Caco-2 (cell line): ENCODE results near the gene EML3. TPM values are rescaled to one million over a fixed set of nuclear protein-coding genes. Genes with fewer than 3 reads are reported as not detected.

Experiments used
- BruUV-seq: library from RNA; stranded (reverse); fragments of 400-500 nt; replicated peaks from 2 replicates; lab custom pipeline; 2021; lab: Mats Ljungman, UMichigan
- CTCF ChIA-PET: fragments of 300-600 bp; sonication (Branson Sonifier 250); formaldehyde crosslinking; loops from one replicate; lab custom pipeline; 2022; ENCODE audit warnings: antibody characterized with exemption; lab: Charles Lee
- POLR2A ChIA-PET: fragments of 300-600 bp; sonication (Branson Sonifier 250); formaldehyde crosslinking; loops from one replicate; lab custom pipeline; 2022; ENCODE audit warnings: antibody characterized with exemption; lab: Charles Lee
- DNase-seq, 2 experiments: peaks; one replicate each; pipeline versions ENCODE4 v3.0.0 to v3.0.0-alpha.2; 2020 to 2022
- H3K27me3 ChIP-seq: replicated peaks from 2 replicates; pipeline ENCODE4 v1.6.0; 2011; ENCODE audit warnings: low read length; ENCODE audit not compliant: control insufficient read depth, insufficient read depth
- H3K36me3 ChIP-seq: 2 replicates; pipeline ENCODE4 v1.5.1; 2011; ENCODE audit warnings: low read length; ENCODE audit not compliant: control insufficient read depth, insufficient read depth
- H3K4me1 ChIP-seq: fragments of 250-450 bp; sonication (Bioruptor Pico); 2 replicates; pipeline ENCODE4 v1.5.1; 2020; ENCODE audit warnings: mild to moderate bottlenecking
- H3K4me3 ChIP-seq: 2 replicates; pipeline ENCODE4 v1.5.1; 2011; ENCODE audit warnings: low read depth, mild to moderate bottlenecking, control low read depth, low read length
- H3K9me3 ChIP-seq: fragments of 250-450 bp; sonication (Bioruptor Pico); 2 replicates; pipeline ENCODE4 v1.5.1; 2020; ENCODE audit warnings: mild to moderate bottlenecking, moderate library complexity
- H3K27ac Mint-ChIP-seq: one replicate; pipeline ENCODE4 v1.8.0; 2022; ENCODE audit warnings: mixed read lengths; ENCODE audit not compliant: unreplicated experiment
- H3K27me3 Mint-ChIP-seq: one replicate; pipeline ENCODE4 v1.8.0; 2022; ENCODE audit warnings: mixed read lengths; ENCODE audit not compliant: insufficient read depth, unreplicated experiment
- H3K36me3 Mint-ChIP-seq: one replicate; pipeline ENCODE4 v1.8.0; 2022; ENCODE audit warnings: mild to moderate bottlenecking, mixed read lengths; ENCODE audit not compliant: insufficient read depth, unreplicated experiment
- H3K4me1 Mint-ChIP-seq: one replicate; pipeline ENCODE4 v1.8.0; 2022; ENCODE audit warnings: low read depth, mixed read lengths; ENCODE audit not compliant: unreplicated experiment
- H3K4me3 Mint-ChIP-seq: one replicate; pipeline ENCODE4 v1.8.0; 2022; ENCODE audit warnings: mild to moderate bottlenecking, moderate library complexity, mixed read lengths; ENCODE audit not compliant: unreplicated experiment
- H3K9me3 Mint-ChIP-seq: one replicate; pipeline ENCODE4 v1.8.0; 2022; ENCODE audit warnings: mixed read lengths; ENCODE audit not compliant: unreplicated experiment
- intact Hi-C: fragments of 100-400 bp; cut with micrococcal nuclease; formaldehyde crosslinking; loops from one replicate; pipeline ENCODE4 v1.10.0; 2022; ENCODE audit not compliant: unreplicated experiment
- total RNA-seq: library from RNA; stranded (reverse); gene quantifications from 2 replicates; pipeline ENCODE4 v1.2.3, GENCODE V29; 2022
- TF ChIP-seq, protein P1 (sequence below), 2 experiments: fragments of 200-600 bp in 1 of 2; IDR thresholded peaks; 1 replicate in 1 of 2; 2 replicates in 1 of 2; pipeline versions ENCODE4 v1.5.1 to v1.8.0; 2011 to 2022; ENCODE audit warnings: antibody characterized with exemption in 1 of 2, control low read depth in 1 of 2, inconsistent platforms in 1 of 2, low read depth in 1 of 2, low read length in 1 of 2, mild to moderate bottlenecking in 1 of 2, moderate library complexity in 1 of 2; ENCODE audit not compliant: insufficient read depth in 1 of 2, severe bottlenecking in 1 of 2, unreplicated experiment in 1 of 2

Gene EML3
- total RNA-seq, 1 experiment from 2014 or later = 61.2 TPM

DNA sequence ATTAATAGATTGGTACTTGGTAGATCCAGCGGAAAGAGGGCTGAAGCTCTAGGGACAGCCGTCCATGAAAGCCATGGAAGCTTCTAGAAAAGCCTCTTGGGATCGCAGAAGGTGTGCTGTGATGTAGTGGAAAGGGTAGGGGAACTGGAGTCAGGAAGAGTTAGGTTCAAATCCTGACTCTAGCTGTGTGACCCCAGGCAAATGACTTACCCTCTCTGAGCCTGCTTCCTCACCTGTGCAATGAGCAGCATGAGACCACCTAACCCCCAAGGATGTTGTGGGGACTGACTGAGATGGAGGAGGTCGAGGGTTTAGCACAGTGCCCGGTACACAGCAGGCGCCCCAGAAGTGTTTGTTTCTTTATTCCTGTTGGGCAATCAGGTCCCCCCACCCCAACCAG is 2.2 kb downstream of the EML3 start:
- no peak for DNase-seq
- peak overlapping the region; percentile 97 for H3K4me3 Mint-ChIP-seq
- Histone ChIP-seq H3K27me3 (no peaks in the 10 kb centered on the region), H3K4me3 (no peak overlapping the region), H3K9me3 (no peaks in the 10 kb centered on the region), H3K4me1 (peaks cover 37% of the 10 kb centered on the region), H3K36me3 (0 out of 2 replicates have a peak, but pooled peaks cover 3% of the 10 kb centered on the region)
- intact Hi-C loops = loop anchor here (5.0 kb wide), 1 partner anchor 37 kb away; the partner anchor contains the start of gene GANAB
- no peaks in the 10 kb centered on the region for H3K27me3 Mint-ChIP-seq
- CTCF ChIA-PET = interaction anchor here (1.7 to 2.1 kb wide), 2 partner anchors 11 to 57 kb away, joined by 6 to 17 read pairs; partner anchors contain the start of gene B3GAT3
- H3K27ac Mint-ChIP-seq = peak overlapping the region; percentile 19
- BruUV-seq = TSS peak; percentile 13
- POLR2A ChIA-PET = no interaction called here
- H3K4me1 Mint-ChIP-seq = peaks cover 44% of the 10 kb centered on the region
- no peaks in the 10 kb centered on the region for H3K9me3 Mint-ChIP-seq
- TF ChIP-seq, protein P1, sequence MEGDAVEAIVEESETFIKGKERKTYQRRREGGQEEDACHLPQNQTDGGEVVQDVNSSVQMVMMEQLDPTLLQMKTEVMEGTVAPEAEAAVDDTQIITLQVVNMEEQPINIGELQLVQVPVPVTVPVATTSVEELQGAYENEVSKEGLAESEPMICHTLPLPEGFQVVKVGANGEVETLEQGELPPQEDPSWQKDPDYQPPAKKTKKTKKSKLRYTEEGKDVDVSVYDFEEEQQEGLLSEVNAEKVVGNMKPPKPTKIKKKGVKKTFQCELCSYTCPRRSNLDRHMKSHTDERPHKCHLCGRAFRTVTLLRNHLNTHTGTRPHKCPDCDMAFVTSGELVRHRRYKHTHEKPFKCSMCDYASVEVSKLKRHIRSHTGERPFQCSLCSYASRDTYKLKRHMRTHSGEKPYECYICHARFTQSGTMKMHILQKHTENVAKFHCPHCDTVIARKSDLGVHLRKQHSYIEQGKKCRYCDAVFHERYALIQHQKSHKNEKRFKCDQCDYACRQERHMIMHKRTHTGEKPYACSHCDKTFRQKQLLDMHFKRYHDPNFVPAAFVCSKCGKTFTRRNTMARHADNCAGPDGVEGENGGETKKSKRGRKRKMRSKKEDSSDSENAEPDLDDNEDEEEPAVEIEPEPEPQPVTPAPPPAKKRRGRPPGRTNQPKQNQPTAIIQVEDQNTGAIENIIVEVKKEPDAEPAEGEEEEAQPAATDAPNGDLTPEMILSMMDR (IDR thresholded peaks at IDR 0.05; ENCODE audit: insufficient read depth in 1 of 2, low read depth in 1 of 2, low read length in 1 of 2, severe bottlenecking in 1 of 2, unreplicated experiment in 1 of 2) = no peak
- H3K36me3 Mint-ChIP-seq = peaks cover 47% of the 10 kb centered on the region

DNA sequence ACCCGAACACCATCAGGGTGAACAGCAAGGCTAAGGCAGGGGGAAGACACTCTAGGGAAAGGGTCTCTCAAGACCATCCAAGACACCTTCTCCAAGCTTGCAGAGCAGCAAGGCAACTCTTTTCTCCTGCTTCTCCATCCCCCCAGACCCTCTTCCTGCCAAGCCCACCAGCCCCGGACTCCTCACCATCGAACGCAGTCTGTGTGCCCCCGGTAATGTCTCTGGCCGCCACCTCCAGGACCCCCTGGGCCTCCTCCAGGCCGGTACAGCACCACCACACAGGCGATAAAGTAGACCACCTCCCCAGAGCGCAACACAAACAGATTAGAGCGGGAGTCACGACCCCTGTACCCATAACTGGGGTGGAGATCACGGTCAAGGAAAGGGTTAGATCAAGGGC is 3.8 kb downstream of the EML3 start:
- Mint-ChIP-seq H3K4me1 (peaks cover 46% of the 10 kb centered on the region), H3K27ac (no peak overlapping the region), H3K36me3 (peaks cover 43% of the 10 kb centered on the region), H3K9me3 (no peaks in the 10 kb centered on the region), H3K27me3 (no peaks in the 10 kb centered on the region), H3K4me3 (no peak overlapping the region)
- H3K36me3 ChIP-seq = 0 out of 2 replicates have a peak, but pooled peaks cover 3% of the 10 kb centered on the region
- ChIA-PET POLR2A (no interaction called here), CTCF (no interaction called here)
- DNase-seq = no peak
- no peak overlapping the region for H3K4me3 ChIP-seq
- no peaks in the 10 kb centered on the region for H3K9me3 ChIP-seq
- BruUV-seq = no TSS peak
- intact Hi-C loops = no loop called here
- no peaks in the 10 kb centered on the region for H3K27me3 ChIP-seq
- H3K4me1 ChIP-seq = peaks cover 27% of the 10 kb centered on the region
- TF ChIP-seq, protein P1 (IDR thresholded peaks at IDR 0.05; ENCODE audit: insufficient read depth in 1 of 2, low read depth in 1 of 2, low read length in 1 of 2, severe bottlenecking in 1 of 2, unreplicated experiment in 1 of 2) = no peak

DNA sequence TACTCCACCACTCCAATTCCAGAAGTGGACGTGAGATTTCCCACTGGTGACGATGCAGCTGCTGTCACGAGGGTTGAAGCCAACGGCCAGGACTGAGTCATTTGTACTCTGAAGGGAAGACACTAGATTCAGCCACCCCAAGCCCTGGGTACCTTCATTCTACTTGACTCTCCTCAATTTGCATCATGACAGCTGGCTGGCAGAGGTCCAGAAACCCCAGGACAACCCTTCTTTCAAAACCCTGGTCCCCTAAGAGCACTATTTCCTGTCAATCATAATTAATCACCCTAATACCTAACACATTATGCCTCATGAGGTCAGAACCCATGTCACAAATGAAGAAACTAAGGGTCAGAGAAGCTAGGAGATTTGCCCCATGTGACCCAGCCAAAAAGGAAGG is 4.9 kb downstream of the EML3 start:
- H3K36me3 Mint-ChIP-seq = peaks cover 47% of the 10 kb centered on the region
- H3K4me1 Mint-ChIP-seq = peaks cover 53% of the 10 kb centered on the region
- H3K27ac Mint-ChIP-seq = peak overlapping the region; percentile 56
- BruUV-seq = no TSS peak
- H3K4me1 ChIP-seq = peaks cover 34% of the 10 kb centered on the region
- H3K9me3 Mint-ChIP-seq = no peaks in the 10 kb centered on the region
- intact Hi-C loops = no loop called here
- no peak overlapping the region for H3K4me3 ChIP-seq
- TF ChIP-seq, protein P1 (IDR thresholded peaks at IDR 0.05; ENCODE audit: insufficient read depth in 1 of 2, low read depth in 1 of 2, low read length in 1 of 2, severe bottlenecking in 1 of 2, unreplicated experiment in 1 of 2) = no peak
- no peaks in the 10 kb centered on the region for H3K27me3 ChIP-seq
- H3K4me3 Mint-ChIP-seq = no peak overlapping the region
- H3K27me3 Mint-ChIP-seq = no peaks in the 10 kb centered on the region
- ChIA-PET POLR2A (interaction anchor here (0.6 kb wide), 1 partner anchor 14 kb away, joined by 3 read pairs; the partner anchor contains the start of gene B3GAT3), CTCF (no interaction called here)
- no peaks in the 10 kb centered on the region for H3K9me3 ChIP-seq
- no peak for DNase-seq
- 0 out of 2 replicates have a peak, but pooled peaks cover 3% of the 10 kb centered on the region for H3K36me3 ChIP-seq
